Keratinocyte (primary cell): ENCODE results near the gene SUV39H1. TPM values are rescaled to one million over a fixed set of nuclear protein-coding genes. Genes with fewer than 3 reads are reported as not detected.

Experiments
- DNase-seq: peaks from one replicate; pipeline ENCODE4 v3.0.0-alpha.2; 2011; ENCODE audit warnings: low read depth, missing footprints, low spot score
- FAIRE-seq: peaks from 2 replicates; lab custom pipeline; 2011; peaks lifted over from hg19 to GRCh38; lab: Jason Lieb, UNC
- H2AFZ ChIP-seq: 2 replicates; pipeline ENCODE4 v1.6.0; 2012; ENCODE audit warnings: low read length, control low read depth, inconsistent platforms; ENCODE audit not compliant: control insufficient read depth
- H3K27ac ChIP-seq: 2 replicates; pipeline ENCODE4 v1.5.1; 2011; ENCODE audit warnings: low read length; ENCODE audit not compliant: control insufficient read depth, insufficient read depth
- H3K27me3 ChIP-seq: 3 replicates; pipeline ENCODE4 v1.6.0; 2011; ENCODE audit warnings: low read length; ENCODE audit not compliant: control insufficient read depth, insufficient read depth; ENCODE audit errors: extremely low read depth
- H3K36me3 ChIP-seq, 2 experiments: 2 replicates in 1 of 2; 3 replicates in 1 of 2; pipeline ENCODE4 v1.5.1; 2011; ENCODE audit warnings: low read length in 2 of 2, mild to moderate bottlenecking in 1 of 2; ENCODE audit not compliant: control insufficient read depth in 2 of 2, insufficient read depth in 2 of 2; ENCODE audit errors: extremely low read depth in 1 of 2
- H3K4me1 ChIP-seq: 3 replicates; pipeline ENCODE4 v1.5.1; 2011; ENCODE audit warnings: low read length; ENCODE audit not compliant: control insufficient read depth, insufficient read depth; ENCODE audit errors: extremely low read depth
- H3K4me2 ChIP-seq: 3 replicates; pipeline ENCODE4 v1.6.0; 2011; ENCODE audit warnings: low read depth, low read length; ENCODE audit not compliant: control insufficient read depth, insufficient read depth; ENCODE audit errors: extremely low read depth
- H3K4me3 ChIP-seq, 3 experiments: fragments of 200-600 bp in 1 of 3; sonication (generic) in 1 of 3; 2 replicates in 2 of 3; 3 replicates in 1 of 3; pipeline ENCODE4 v1.5.1; 2011 to 2016; ENCODE audit warnings: low read length in 3 of 3, mild to moderate bottlenecking in 3 of 3, control low read depth in 2 of 3, inconsistent platforms in 1 of 3, low read depth in 1 of 3, mixed read lengths in 1 of 3, mixed run types in 1 of 3, moderate library complexity in 1 of 3; ENCODE audit not compliant: control insufficient read depth in 2 of 3, insufficient read depth in 2 of 3; ENCODE audit errors: extremely low read depth in 1 of 3
- H3K79me2 ChIP-seq: 2 replicates; pipeline ENCODE4 v1.6.0; 2012; ENCODE audit warnings: low read length; ENCODE audit not compliant: control insufficient read depth, insufficient read depth
- H3K9ac ChIP-seq: 3 replicates; pipeline ENCODE4 v1.6.0; 2011; ENCODE audit warnings: low read length; ENCODE audit not compliant: control insufficient read depth, insufficient read depth; ENCODE audit errors: extremely low read depth
- H3K9me1 ChIP-seq: 3 replicates; pipeline ENCODE4 v1.6.0; 2011; ENCODE audit warnings: low read length; ENCODE audit not compliant: control insufficient read depth, insufficient read depth; ENCODE audit errors: extremely low read depth
- H3K9me3 ChIP-seq: 2 replicates; pipeline ENCODE4 v1.5.1; 2012; ENCODE audit warnings: low read depth, low read length; ENCODE audit not compliant: control insufficient read depth
- H4K20me1 ChIP-seq: 3 replicates; pipeline ENCODE4 v1.6.0; 2011; ENCODE audit warnings: low read length; ENCODE audit not compliant: control insufficient read depth, insufficient read depth; ENCODE audit errors: extremely low read depth
- CTCF ChIP-seq, 3 experiments: IDR thresholded peaks in 1 of 3; conservative IDR thresholded peaks in 1 of 3; optimal IDR thresholded peaks in 1 of 3; 2 replicates in 2 of 3; 3 replicates in 1 of 3; pipeline versions ENCODE3 to v1.5.1; 2011; ENCODE audit warnings: low read length in 3 of 3, mild to moderate bottlenecking in 3 of 3, moderate library complexity in 2 of 3, control low read depth in 1 of 3, inconsistent platforms in 1 of 3; ENCODE audit not compliant: insufficient read depth in 2 of 3; ENCODE audit errors: extremely low read depth in 1 of 3
- EZH2 ChIP-seq: IDR thresholded peaks from one replicate; pipeline ENCODE4 v1.6.1; 2012; ENCODE audit warnings: inconsistent platforms, mild to moderate bottlenecking, low read length, moderate library complexity
- dilution Hi-C: fragments of 300-500 bp; cut with MboI; formaldehyde crosslinking; loops from one replicate; pipeline ENCODE4 v1.7.0; 2020; ENCODE audit warnings: low sequenced_read_pairs; ENCODE audit not compliant: extremely low pct_ligation_motif_present
- polyA plus RNA-seq, 5 experiments: library from polyadenylated mRNA; depleted of rRNA in 3 of 5; stranded (reverse) in 3 of 5; stranded (forward) in 1 of 5; unstranded in 1 of 5; fragments of >200 nt; gene quantifications; 1 replicate in 1 of 5; 2 replicates in 3 of 5; 3 replicates in 1 of 5; pipeline versions ENCODE4 v1.2.1 to v1.2.3, GENCODE V29; 2011 to 2012; ENCODE audit warnings: missing spikeins in 2 of 5, low read depth in 1 of 5, low replicate concordance in 1 of 5

The SUV39H1 gene
- polyA plus RNA-seq, 1 donor (not counting 4 experiments of a cell fraction or from before 2014, with no cell fraction given), result 4.9 TPM

DNA sequence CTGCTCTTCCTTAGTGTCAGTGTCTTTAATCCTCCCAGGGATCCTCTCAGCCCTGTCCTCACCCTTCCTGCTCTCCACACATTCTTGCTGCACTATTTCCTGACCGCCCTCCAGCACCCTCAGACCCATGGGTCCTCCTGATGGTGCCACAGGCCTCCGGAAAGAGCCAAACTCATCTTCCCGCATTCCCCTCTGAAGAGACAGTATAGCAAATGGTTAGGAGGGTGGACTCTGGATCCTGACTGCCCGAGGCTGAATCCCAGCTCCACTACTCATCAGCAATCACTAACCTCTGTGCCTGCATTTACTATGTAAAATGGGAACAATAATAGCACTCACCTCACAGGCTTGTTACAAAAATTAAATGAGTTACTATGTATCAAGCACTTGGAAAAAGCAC, 6.2 kb downstream of the SUV39H1 start:
- Histone ChIP-seq H3K27me3 (no peaks in the 10 kb centered on the region), H3K27ac (no peak overlapping the region), H3K9me1 (no peaks in the 10 kb centered on the region), H2AFZ (no peak overlapping the region), H3K4me3 (no peak overlapping the region), H4K20me1 (no peaks in the 10 kb centered on the region), H3K4me2 (no peak overlapping the region), H3K9ac (no peak overlapping the region), H3K4me1 (peaks cover 14% of the 10 kb centered on the region), H3K79me2 (peaks cover 23% of the 10 kb centered on the region), H3K36me3 (peaks cover 0 to 2% of the 10 kb centered on the region in 2 experiments), H3K9me3 (no peaks in the 10 kb centered on the region)
- no peak for FAIRE-seq
- TF ChIP-seq CTCF (optimal IDR thresholded peaks at IDR 0.05 in 1 of 3, IDR thresholded peaks at IDR 0.05 in 1 of 3, conservative IDR thresholded peaks at IDR 0.05 in 1 of 3; ENCODE audit: extremely low read depth in 1 of 3, insufficient read depth in 2 of 3, low read length in 3 of 3) (no peak), EZH2 (no peak)
- dilution Hi-C loops, result no loop called here
- DNase-seq, result no peak

DNA sequence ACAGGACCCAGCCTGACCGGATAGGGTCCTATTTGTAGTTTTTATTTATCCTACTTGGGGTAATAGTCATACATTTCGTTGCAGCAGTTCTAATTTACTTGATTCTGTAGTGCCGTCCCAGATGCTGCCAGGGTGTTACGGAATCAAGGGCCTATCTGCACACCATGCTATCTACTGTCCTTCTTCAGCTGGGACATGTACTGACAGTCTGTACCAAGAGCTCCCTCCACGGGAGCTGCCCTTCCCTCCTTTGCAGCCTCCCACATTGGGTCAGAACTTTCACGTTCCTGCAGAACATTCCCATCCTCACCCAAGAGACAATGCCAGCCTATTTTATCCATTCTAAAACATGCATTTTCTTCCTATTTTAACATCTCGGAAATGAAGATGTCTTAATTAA, 6.7 kb downstream of the SUV39H1 start:
- no peak for FAIRE-seq
- peaks cover 0 to 2% of the 10 kb centered on the region in 2 experiments for H3K36me3 ChIP-seq

More for the DNA sequence above, 6.7 kb downstream of the SUV39H1 start:
- Histone ChIP-seq H3K9me1 (no peaks in the 10 kb centered on the region), H3K4me2 (no peak overlapping the region), H3K79me2 (peaks cover 23% of the 10 kb centered on the region), H3K27ac (no peak overlapping the region), H4K20me1 (no peaks in the 10 kb centered on the region), H3K4me3 (no peak overlapping the region), H3K9me3 (peaks cover under 1% of the 10 kb centered on the region), H3K27me3 (no peaks in the 10 kb centered on the region), H3K4me1 (peaks cover 14% of the 10 kb centered on the region), H3K9ac (no peak overlapping the region), H2AFZ (no peak overlapping the region)
- TF ChIP-seq EZH2 (no peak), CTCF (optimal IDR thresholded peaks at IDR 0.05 in 1 of 3, IDR thresholded peaks at IDR 0.05 in 1 of 3, conservative IDR thresholded peaks at IDR 0.05 in 1 of 3; ENCODE audit: extremely low read depth in 1 of 3, insufficient read depth in 2 of 3, low read length in 3 of 3) (no peak)
- dilution Hi-C loops, result no loop called here
- no peak for DNase-seq
